Kidney tubule cell (primary cell): Measurements from ENCODE around the gene CFAP57.

ENCODE experiments used
- DNase-seq: peaks from one replicate; pipeline ENCODE4 v3.0.0-alpha.2; 2018; ENCODE audit warnings: low spot score

Gene CFAP57

GRCh38 chr1:43227143-43227764 is 55.1 kb downstream of the CFAP57 start:
- peak; percentile 70 for DNase-seq

- DNase-seq, result no peak
These were observed 58.0 kb downstream of the CFAP57 start for GRCh38 chr1:43229826-43230780.

- DNase-seq, result peak; percentile 61
These were observed 59.9 kb downstream of the CFAP57 start for GRCh38 chr1:43232074-43232473.

GRCh38 chr1:43232482-43232881 is 60.4 kb downstream of the CFAP57 start:
- no peak for DNase-seq

GRCh38 chr1:43233631-43234030 is 61.5 kb downstream of the CFAP57 start:
- no peak for DNase-seq

GRCh38 chr1:43234267-43234666 is 62.1 kb downstream of the CFAP57 start:
- DNase-seq, result no peak

- no peak for DNase-seq
These were observed 62.9 kb downstream of the CFAP57 start for GRCh38 chr1:43235040-43235439.

GRCh38 chr1:43235451-43236121 is 63.5 kb downstream of the CFAP57 start:
- DNase-seq, result no peak

- DNase-seq, result no peak
These were observed 65.0 kb downstream of the CFAP57 start for GRCh38 chr1:43237121-43237520.

GRCh38 chr1:43238085-43238484 is 66.0 kb downstream of the CFAP57 start:
- peak; percentile 74 for DNase-seq

GRCh38 chr1:43238991-43239469 is 66.9 kb downstream of the CFAP57 start:
- DNase-seq, result no peak

GRCh38 chr1:43239484-43239883 is 67.4 kb downstream of the CFAP57 start:
- DNase-seq, result no peak

GRCh38 chr1:43241413-43241836 is 69.3 kb downstream of the CFAP57 start:
- peak; percentile 87 for DNase-seq

- DNase-seq, result no peak
These were observed 71.2 kb downstream of the CFAP57 start for GRCh38 chr1:43243299-43243698.

- DNase-seq, result no peak
These were observed 74.5 kb downstream of the CFAP57 start for GRCh38 chr1:43246466-43247213.

GRCh38 chr1:43247256-43247921 is 75.3 kb downstream of the CFAP57 start:
- no peak for DNase-seq

- DNase-seq, result no peak
These were observed 78.2 kb downstream of the CFAP57 start for GRCh38 chr1:43250351-43250761.

GRCh38 chr1:43251024-43251423 is 78.9 kb downstream of the CFAP57 start:
- no peak for DNase-seq

GRCh38 chr1:43252225-43252624 is 80.1 kb downstream of the CFAP57 start:
- no peak for DNase-seq

- no peak for DNase-seq
These were observed 81.0 kb downstream of the CFAP57 start for GRCh38 chr1:43253173-43253572.

- no peak for DNase-seq
These were observed 81.7 kb downstream of the CFAP57 start for GRCh38 chr1:43253876-43254275.
